ENCODE data around the gene CLDN17.

DNA sequence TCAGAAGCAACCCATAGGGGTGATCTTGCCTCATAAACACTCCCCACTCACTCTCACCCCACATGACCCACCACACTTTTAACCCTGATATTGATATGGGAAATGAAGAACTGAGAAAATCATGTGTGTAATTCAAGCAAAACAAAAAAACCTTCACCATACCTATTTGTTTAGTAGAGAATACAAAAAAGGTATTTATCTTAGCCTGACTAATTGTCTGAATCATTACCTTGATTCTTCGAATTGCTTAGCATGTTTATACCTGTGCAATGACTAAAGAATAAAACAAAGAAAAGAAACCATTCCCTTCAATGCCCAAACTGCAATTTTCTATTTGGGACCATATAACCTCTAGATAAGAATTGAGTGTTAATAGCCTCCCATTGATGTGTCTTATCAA is 1.8 kb downstream of the CLDN17 start:
- TF ChIP-seq, protein P1, sequence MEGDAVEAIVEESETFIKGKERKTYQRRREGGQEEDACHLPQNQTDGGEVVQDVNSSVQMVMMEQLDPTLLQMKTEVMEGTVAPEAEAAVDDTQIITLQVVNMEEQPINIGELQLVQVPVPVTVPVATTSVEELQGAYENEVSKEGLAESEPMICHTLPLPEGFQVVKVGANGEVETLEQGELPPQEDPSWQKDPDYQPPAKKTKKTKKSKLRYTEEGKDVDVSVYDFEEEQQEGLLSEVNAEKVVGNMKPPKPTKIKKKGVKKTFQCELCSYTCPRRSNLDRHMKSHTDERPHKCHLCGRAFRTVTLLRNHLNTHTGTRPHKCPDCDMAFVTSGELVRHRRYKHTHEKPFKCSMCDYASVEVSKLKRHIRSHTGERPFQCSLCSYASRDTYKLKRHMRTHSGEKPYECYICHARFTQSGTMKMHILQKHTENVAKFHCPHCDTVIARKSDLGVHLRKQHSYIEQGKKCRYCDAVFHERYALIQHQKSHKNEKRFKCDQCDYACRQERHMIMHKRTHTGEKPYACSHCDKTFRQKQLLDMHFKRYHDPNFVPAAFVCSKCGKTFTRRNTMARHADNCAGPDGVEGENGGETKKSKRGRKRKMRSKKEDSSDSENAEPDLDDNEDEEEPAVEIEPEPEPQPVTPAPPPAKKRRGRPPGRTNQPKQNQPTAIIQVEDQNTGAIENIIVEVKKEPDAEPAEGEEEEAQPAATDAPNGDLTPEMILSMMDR (conservative IDR thresholded peaks at IDR 0.05 in 1 of 2, IDR thresholded peaks at IDR 0.05 in 1 of 2; ENCODE audit: low read depth in 1 of 2, low read length in 2 of 2), result no peak
- TF ChIP-seq EZH2 (IDR thresholded peaks at IDR 0.05; ENCODE audit: low read length, missing control alignments), result no peak

All from fibroblast of lung (primary cell).